BLaER1 treated with 17β-estradiol and CSF1 and Interleukin-3, amounts not matched to agents 10 nM and 100 nM (cell line): Measurements from ENCODE around the gene PANK3.
"Not testable (repeated sequence)": the region's sequence is repeated elsewhere in the genome, so short reads cannot be mapped to it uniquely, and the experiment has no call there.

ENCODE experiments used
- H3K27ac ChIP-seq, 11 experiments: shearing (Covaris generic); formaldehyde crosslinking; 2 replicates each; pipeline ENCODE4 v1.8.1; 2022
- H3K27me3 ChIP-seq, 11 experiments: shearing (Covaris generic); formaldehyde crosslinking; 2 replicates each; pipeline ENCODE4 v1.8.1; 2022
- H3K36me3 ChIP-seq, 11 experiments: shearing (Covaris generic); formaldehyde crosslinking; 2 replicates each; pipeline ENCODE4 v1.8.1; 2022
- H3K4me1 ChIP-seq, 10 experiments: shearing (Covaris generic); formaldehyde crosslinking; 2 replicates each; pipeline ENCODE4 v1.8.1; 2022
- H3K4me2 ChIP-seq, 11 experiments: shearing (Covaris generic); formaldehyde crosslinking; 2 replicates each; pipeline ENCODE4 v1.8.1; 2022
- H3K4me3 ChIP-seq, 10 experiments: shearing (Covaris generic); formaldehyde crosslinking; 2 replicates each; pipeline ENCODE4 v1.8.1; 2022
- H3K9ac ChIP-seq, 11 experiments: shearing (Covaris generic); formaldehyde crosslinking; 2 replicates each; pipeline ENCODE4 v1.8.1; 2022
- H3K9me3 ChIP-seq, 11 experiments: shearing (Covaris generic); formaldehyde crosslinking; replicated peaks in 1 of 11; 2 replicates each; pipeline ENCODE4 v1.8.1; 2022
- H4K20me1 ChIP-seq, 11 experiments: shearing (Covaris generic); formaldehyde crosslinking; 2 replicates each; pipeline ENCODE4 v1.8.1; 2022
- Cebpa-rat ChIP-seq, 11 experiments: shearing (Covaris generic); IDR thresholded peaks; 2 replicates each; pipeline ENCODE4 v1.8.1; 2022

The PANK3 gene

DNA sequence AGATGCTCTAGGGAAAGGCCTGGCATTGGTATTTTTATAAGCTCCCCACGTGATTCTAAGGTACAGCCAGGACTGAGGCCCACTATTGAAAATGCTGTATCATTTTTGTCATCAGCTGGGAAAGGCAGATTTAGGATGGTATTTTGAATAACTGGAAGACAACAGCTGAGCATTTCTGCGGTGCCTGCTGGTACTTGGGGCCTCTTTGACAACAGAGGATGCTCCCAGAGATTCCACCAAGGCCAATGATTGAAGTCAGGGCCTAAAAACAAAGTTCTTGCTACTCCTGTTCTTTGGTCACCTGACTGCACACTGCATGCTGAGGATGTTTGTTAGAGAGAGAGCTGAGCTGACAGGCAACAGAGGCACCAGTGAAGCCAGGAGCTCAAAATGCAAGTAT is 42.0 kb downstream of the PANK3 start:
- Histone ChIP-seq H3K4me3 (no peak overlapping the region), H3K9ac (no peak overlapping the region), H3K27me3 (no peaks in the 10 kb centered on the region), H3K27ac (no peak overlapping the region), H3K4me1 (no peaks in the 10 kb centered on the region), H3K36me3 (no peaks in the 10 kb centered on the region), H4K20me1 (peaks cover 0 to 3% (median 0%) of the 10 kb centered on the region in 11 experiments; a peak in 2 of 22 replicates), H3K9me3 (0 out of 22 replicates have a peak, but pooled peaks cover 0 to 3% (median 0%) of the 10 kb centered on the region in 11 experiments), H3K4me2 (no peak overlapping the region)
- no peak for TF ChIP-seq Cebpa-rat (IDR thresholded peaks at IDR 0.05)

DNA sequence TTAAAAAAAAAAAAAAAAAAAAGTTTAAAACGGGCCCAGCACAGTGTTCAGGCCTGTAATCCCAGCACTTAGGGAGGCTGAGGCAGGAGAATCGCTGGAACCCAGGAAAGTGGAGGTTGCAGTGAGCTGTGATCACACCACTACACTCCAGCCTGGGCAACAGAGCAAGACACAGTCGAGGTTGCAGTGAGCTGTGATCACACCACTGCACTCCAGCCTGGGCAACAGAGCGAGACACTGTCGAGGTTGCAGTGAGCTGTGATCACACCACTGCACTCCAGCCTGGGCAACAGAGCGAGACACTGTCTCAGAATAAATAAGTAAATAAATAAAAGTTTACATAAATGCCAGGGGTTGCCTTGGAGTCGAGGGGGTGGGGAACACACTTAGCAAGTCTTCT is 44.8 kb downstream of the PANK3 start:
- H3K9me3 ChIP-seq: peaks cover 0 to 10% (median 5%) of the 10 kb centered on the region in 11 experiments; a peak in 7 of 22 replicates
- H3K4me1 ChIP-seq, H3K27ac ChIP-seq, H3K4me3 ChIP-seq, H3K4me2 ChIP-seq, H3K36me3 ChIP-seq, H3K9ac ChIP-seq, H3K27me3 ChIP-seq, H4K20me1 ChIP-seq: not testable (repeated sequence)

DNA sequence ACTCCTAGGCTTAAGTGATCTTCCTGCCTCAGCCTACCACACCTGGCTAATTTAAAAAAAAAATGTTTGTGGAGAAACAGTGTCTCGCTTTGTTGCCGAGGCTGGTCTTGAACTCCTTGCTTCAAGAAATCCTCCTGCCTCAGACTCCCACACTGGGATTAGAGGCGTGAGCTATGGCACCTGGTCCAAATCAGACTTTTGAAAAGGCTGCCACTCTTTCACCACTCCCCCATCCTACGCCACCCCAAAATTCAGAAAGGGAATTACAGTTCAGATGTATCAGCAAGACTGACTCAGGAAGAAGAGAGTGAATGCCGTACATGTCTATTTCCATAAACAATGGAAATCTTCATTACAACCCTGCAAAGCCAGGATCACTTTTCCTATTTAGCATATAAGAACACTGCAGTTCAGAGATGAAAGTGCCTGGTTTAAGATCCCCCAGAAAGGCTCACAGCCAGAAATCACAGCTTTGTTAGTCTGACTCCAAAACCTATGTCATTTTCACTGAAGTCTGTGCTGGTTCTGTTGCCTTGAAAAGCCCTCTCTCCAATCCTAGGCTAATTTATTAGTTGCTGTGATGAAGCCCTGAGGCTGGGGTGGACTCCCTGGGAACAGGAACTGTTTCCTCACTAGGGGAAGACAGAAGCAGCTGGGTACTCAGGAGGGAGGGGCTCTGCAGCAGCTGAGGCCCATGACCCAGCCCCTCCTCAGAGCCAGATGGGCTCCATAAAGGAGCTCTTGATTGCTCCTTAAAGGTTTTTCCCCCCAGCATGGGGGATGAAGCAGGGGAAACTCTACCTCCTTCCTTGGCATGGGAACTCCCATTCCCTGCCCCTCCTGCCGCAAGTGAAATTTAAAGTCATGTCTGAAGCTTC is 46.9 kb downstream of the PANK3 start:
- no peaks in the 10 kb centered on the region for H3K36me3 ChIP-seq
- no peak overlapping the region for H3K9ac ChIP-seq
- H3K27me3 ChIP-seq: no peaks in the 10 kb centered on the region
- no peak overlapping the region for H3K4me3 ChIP-seq
- H3K9me3 ChIP-seq: peaks cover 0 to 11% (median 5%) of the 10 kb centered on the region in 11 experiments; a peak in 8 of 22 replicates
- no peaks in the 10 kb centered on the region for H3K4me1 ChIP-seq
- H3K4me2 ChIP-seq: no peak overlapping the region
- no peak for TF ChIP-seq Cebpa-rat (IDR thresholded peaks at IDR 0.05)
- H4K20me1 ChIP-seq: no peaks in the 10 kb centered on the region; a peak in 1 of 22 replicates
- no peak overlapping the region for H3K27ac ChIP-seq

DNA sequence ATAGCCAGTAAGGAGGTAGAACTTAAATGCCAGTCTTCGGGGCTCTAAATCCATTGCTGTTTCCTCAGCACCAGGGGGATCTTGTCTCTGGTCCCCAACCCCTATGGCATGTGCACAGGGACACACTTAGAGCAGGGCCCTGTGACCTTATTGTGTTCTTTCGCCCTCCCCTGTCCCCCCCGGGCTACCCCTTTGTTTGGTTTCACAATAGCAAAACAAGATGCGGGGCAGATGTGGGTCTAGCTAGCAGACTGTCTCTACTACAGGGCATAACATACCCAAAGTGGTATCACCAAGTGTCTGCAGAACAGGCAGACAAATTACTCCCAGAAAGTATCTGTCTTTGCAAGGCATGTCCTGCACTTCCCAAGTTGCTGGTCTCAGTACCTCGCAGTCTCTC is 48.0 kb downstream of the PANK3 start:
- TF ChIP-seq Cebpa-rat (IDR thresholded peaks at IDR 0.05): no peak
- Histone ChIP-seq H3K4me1 (no peaks in the 10 kb centered on the region), H3K27ac (no peak overlapping the region), H3K27me3 (no peaks in the 10 kb centered on the region), H3K4me3 (no peak overlapping the region), H3K36me3 (no peaks in the 10 kb centered on the region), H3K4me2 (no peak overlapping the region), H4K20me1 (no peaks in the 10 kb centered on the region; a peak in 1 of 22 replicates), H3K9me3 (peaks cover 0 to 11% (median 5%) of the 10 kb centered on the region in 11 experiments; a peak in 8 of 22 replicates), H3K9ac (no peak overlapping the region)

DNA sequence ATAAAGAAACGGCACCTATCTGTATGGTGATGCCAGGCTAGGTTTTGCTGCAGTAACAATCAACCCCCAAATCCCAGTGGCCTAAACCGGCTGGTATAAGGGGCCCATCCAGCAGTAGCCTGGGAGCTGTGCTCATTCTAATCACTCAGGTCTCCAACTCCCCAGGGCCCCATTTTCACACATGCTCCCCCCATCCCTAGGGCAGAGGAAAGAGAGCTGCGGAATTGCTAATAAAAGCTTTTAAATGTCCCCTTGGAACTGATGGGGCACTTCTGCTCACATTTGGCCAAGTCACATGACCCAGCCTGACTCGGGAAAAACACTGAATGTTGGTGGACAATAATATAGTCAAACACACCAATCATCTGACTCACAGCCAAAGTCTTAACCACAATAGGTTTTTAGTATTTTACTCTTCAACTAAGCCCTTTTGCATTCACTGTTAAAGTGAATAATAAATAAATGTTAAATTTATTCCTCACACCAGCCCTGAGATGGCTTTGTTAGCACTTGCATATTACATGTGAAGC is 48.5 kb downstream of the PANK3 start:
- H3K4me2 ChIP-seq: no peak overlapping the region
- TF ChIP-seq Cebpa-rat (IDR thresholded peaks at IDR 0.05): no peak
- H4K20me1 ChIP-seq: no peaks in the 10 kb centered on the region; a peak in 1 of 22 replicates
- H3K4me1 ChIP-seq: no peaks in the 10 kb centered on the region
- no peaks in the 10 kb centered on the region for H3K36me3 ChIP-seq
- H3K9ac ChIP-seq: no peak overlapping the region
- H3K27ac ChIP-seq: no peak overlapping the region
- H3K9me3 ChIP-seq: peaks cover 0 to 11% (median 5%) of the 10 kb centered on the region in 11 experiments; a peak in 8 of 22 replicates
- H3K27me3 ChIP-seq: no peaks in the 10 kb centered on the region
- H3K4me3 ChIP-seq: no peak overlapping the region

DNA sequence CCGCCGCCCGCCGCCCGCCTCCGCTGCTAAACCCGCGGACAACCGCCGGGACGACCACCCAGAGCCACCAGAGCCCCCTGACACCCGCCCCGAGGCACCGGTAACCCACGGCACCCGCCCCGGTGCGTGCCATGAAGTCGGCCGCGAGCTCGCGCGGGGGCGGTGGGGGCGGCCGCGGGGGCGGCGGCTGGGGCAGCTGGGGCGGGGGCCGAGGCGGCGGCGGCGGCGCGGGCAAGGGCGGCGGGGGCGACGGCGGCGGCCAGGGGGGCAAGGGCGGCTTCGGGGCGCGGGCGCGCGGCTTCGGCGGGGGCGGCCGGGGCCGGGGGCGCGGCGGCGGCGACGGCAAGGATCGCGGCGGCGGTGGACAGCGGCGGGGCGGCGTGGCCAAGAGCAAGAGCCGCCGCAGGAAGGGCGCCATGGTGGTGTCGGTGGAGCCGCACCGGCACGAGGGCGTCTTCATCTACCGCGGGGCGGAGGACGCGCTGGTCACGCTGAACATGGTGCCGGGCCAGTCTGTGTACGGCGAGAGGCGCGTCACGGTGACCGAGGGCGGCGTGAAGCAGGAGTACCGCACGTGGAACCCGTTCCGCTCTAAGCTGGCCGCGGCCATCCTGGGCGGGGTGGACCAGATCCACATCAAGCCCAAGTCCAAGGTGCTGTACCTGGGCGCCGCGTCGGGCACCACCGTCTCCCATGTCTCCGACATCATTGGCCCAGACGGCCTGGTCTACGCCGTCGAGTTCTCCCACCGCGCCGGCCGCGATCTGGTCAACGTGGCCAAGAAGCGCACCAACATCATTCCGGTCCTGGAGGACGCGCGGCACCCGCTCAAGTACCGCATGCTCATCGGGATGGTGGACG is 49.6 kb downstream of the PANK3 start:
- Histone ChIP-seq H3K27me3 (no peaks in the 10 kb centered on the region), H3K4me2 (no peak overlapping the region), H3K9ac (no peak overlapping the region), H3K4me3 (no peak overlapping the region), H4K20me1 (no peaks in the 10 kb centered on the region; a peak in 1 of 22 replicates), H3K36me3 (no peaks in the 10 kb centered on the region), H3K27ac (no peak overlapping the region), H3K9me3 (peaks cover 0 to 11% (median 5%) of the 10 kb centered on the region in 11 experiments; a peak in 8 of 22 replicates), H3K4me1 (no peaks in the 10 kb centered on the region)
- TF ChIP-seq Cebpa-rat (IDR thresholded peaks at IDR 0.05): no peak

DNA sequence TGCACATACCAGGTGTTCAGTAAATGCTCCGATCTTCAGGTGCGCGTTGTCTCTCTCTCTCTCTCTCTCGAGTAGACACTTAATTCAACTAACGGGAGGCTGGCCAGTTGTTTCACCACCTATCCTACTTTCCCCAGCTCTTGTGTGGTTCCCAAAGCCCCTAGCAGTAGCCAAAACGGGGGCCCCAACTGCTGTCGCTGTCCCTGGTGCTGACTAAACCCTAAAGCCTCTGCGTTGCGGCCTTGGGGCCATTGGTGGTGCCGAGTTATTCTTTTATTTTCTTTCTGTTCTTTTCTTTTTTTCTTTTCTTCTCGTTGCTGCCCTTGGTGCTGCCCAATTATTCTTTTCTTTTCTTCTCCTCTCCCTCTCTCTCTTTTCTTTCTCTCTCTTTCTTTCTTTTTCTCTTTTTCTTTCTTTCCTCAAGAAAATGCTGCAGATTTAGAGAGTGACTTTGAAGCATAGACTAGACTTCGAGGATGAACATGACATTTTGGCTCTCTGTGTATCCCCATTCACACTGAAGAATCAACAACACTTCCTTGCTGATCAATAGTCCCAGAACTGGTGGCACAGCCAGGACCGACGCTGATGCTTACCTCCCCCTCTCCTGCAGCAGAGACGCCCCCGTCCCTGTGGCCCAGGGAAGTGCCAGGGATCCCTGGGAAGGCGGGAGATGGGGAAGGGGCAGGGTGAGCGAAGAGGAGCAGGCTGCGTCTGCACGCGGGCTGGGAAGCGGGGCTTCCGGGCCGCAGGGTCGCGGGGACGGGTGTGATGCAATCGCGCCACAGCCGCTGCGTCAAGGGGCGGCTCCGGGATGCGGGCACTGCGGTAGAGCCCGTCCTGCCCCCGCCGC is 50.4 kb downstream of the PANK3 start, which contains the start of gene FBLL1:
Gene FBLL1, plus strand, starts transcription at position 785 of the 853 bp plus-strand sequence. CDS start 200 bp downstream, outside the sequence.
- H3K4me3 ChIP-seq: no peak within 1 kb of the TSS

DNA sequence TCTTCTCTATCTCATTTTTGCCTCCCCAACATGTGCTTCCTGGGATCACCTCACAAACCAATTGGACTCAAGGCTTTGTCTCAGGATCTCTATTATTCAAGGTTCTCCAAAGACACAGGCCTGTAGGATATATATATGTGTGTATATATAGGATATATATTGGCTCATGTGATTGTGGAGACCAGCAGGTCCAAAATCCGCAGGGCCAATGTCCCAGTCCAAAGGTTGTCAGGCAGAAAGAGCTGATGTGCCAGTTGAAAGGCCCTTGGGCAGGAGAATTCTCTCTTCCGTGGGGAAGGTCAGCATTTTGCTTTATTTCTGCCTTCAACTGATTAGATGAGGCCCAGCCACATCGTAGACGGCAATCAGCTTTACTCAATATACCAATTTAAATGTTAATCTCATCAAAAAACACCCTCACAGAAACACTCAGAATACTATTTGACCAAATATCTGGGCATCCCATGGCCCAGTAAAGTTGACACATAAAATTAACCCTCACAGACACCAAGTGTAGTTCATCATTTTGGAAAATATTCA is 51.3 kb downstream of the PANK3 start:
- Histone ChIP-seq H3K27ac (no peak overlapping the region), H3K9ac (no peak overlapping the region), H3K27me3 (no peaks in the 10 kb centered on the region), H3K4me1 (no peaks in the 10 kb centered on the region), H3K9me3 (peaks cover 0 to 11% (median 5%) of the 10 kb centered on the region in 11 experiments; a peak in 8 of 22 replicates), H4K20me1 (no peaks in the 10 kb centered on the region; a peak in 1 of 22 replicates), H3K4me3 (no peak overlapping the region), H3K36me3 (peaks cover 0 to 10% (median 3%) of the 10 kb centered on the region in 11 experiments; a peak in 6 of 22 replicates), H3K4me2 (no peak overlapping the region)
- no peak for TF ChIP-seq Cebpa-rat (IDR thresholded peaks at IDR 0.05)

More for the DNA sequence above, 50.4 kb downstream of the PANK3 start, which contains the start of gene FBLL1:
- Histone ChIP-seq H3K36me3 (peaks cover 0 to 2% (median 0%) of the 10 kb centered on the region in 11 experiments; a peak in 1 of 22 replicates), H3K9me3 (peaks cover 0 to 11% (median 5%) of the 10 kb centered on the region in 11 experiments; a peak in 8 of 22 replicates), H3K9ac (no peak within 1 kb of the TSS), H4K20me1 (no peaks in the 10 kb centered on the region; a peak in 1 of 22 replicates), H3K27ac (no peak within 1 kb of the TSS), H3K4me1 (no peaks in the 10 kb centered on the region), H3K27me3 (no peaks in the 10 kb centered on the region), H3K4me2 (no peak within 1 kb of the TSS)
- TF ChIP-seq Cebpa-rat (IDR thresholded peaks at IDR 0.05): no peak
